Liver (tissue), 3 donors: ENCODE data around the gene PGAP6.

Experiments used
- RAD21 ChIP-seq, 2 donors: IDR thresholded peaks; 2 replicates each; pipeline ENCODE4 v1.6.1; 2016; ENCODE audit warnings: antibody characterized with exemption in 2 of 2, mild to moderate bottlenecking in 2 of 2
- SP1 ChIP-seq: IDR thresholded peaks from 2 replicates; pipeline ENCODE4 v1.6.1; 2018; ENCODE audit warnings: antibody characterized with exemption, mild to moderate bottlenecking
- TF ChIP-seq, protein P1 (sequence below): fragments of 150-350 bp; IDR thresholded peaks from 2 replicates; pipeline ENCODE4 v1.5.1; 2017; ENCODE audit warnings: improper control_type of control experiment, low read depth, low read length; ENCODE audit not compliant: missing input control
- donor health status: healthy.
- donor health status: healthy.

DNA sequence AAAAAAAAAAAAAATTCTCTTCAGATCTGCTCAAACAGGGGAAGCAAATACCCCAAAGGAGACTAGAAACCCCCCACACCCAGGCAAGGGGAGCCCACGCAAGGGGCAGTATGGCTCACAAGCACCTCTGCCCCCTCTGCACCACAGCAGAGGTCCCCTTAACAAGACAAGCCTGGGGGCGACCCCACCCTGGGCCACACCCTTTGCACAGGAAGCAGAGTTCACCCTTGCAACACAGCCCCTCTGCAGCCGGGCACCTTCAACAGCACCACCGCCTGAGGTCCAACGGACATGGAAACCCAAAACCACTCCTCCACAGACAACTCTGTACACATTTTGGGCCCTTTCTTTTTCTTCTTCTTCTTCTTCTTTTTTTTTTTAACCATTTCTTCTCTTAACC lies 42.1 kb downstream of the PGAP6 start:
- TF ChIP-seq RAD21 (IDR thresholded peaks at IDR 0.05) (no peak), SP1 (no peak)
- TF ChIP-seq, protein P1, sequence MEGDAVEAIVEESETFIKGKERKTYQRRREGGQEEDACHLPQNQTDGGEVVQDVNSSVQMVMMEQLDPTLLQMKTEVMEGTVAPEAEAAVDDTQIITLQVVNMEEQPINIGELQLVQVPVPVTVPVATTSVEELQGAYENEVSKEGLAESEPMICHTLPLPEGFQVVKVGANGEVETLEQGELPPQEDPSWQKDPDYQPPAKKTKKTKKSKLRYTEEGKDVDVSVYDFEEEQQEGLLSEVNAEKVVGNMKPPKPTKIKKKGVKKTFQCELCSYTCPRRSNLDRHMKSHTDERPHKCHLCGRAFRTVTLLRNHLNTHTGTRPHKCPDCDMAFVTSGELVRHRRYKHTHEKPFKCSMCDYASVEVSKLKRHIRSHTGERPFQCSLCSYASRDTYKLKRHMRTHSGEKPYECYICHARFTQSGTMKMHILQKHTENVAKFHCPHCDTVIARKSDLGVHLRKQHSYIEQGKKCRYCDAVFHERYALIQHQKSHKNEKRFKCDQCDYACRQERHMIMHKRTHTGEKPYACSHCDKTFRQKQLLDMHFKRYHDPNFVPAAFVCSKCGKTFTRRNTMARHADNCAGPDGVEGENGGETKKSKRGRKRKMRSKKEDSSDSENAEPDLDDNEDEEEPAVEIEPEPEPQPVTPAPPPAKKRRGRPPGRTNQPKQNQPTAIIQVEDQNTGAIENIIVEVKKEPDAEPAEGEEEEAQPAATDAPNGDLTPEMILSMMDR, result no peak
